ENCODE results near the gene DFFA.
"Not testable (repeated sequence)": the region's sequence is repeated elsewhere in the genome, so short reads cannot be mapped to it uniquely, and the experiment has no call there.

DFFA gene

GRCh38 chr1:10457462-10457861 lies 14.9 kb downstream of the DFFA start:
- not testable (repeated sequence) for DNase-seq

GRCh38 chr1:10456661-10457060 lies 15.7 kb downstream of the DFFA start:
- DNase-seq: no peak

GRCh38 chr1:10456048-10456447 lies 16.3 kb downstream of the DFFA start:
- no peak for DNase-seq

GRCh38 chr1:10451287-10451686 lies 21.0 kb downstream of the DFFA start:
- no peak for DNase-seq

GRCh38 chr1:10450836-10451235 lies 21.5 kb downstream of the DFFA start:
- no peak for DNase-seq

- no peak for DNase-seq
Observed at GRCh38 chr1:10450156-10450814, 22.0 kb downstream of the DFFA start.

- no peak for DNase-seq
Observed at GRCh38 chr1:10449751-10450150, 22.6 kb downstream of the DFFA start, which contains the start of gene CORT. Gene CORT (plus strand): TSS chr1:10450031. CDS start chr1:10450224, 193 bp downstream.

GRCh38 chr1:10446790-10447422 lies 25.4 kb downstream of the DFFA start:
- no peak for DNase-seq

GRCh38 chr1:10444795-10445397 lies 27.4 kb downstream of the DFFA start:
- DNase-seq: no peak

- no peak for DNase-seq
Observed at GRCh38 chr1:10444248-10444647, 28.1 kb downstream of the DFFA start.

- DNase-seq: no peak
Observed at GRCh38 chr1:10440794-10441193, 31.5 kb downstream of the DFFA start.

- DNase-seq: no peak
Observed at GRCh38 chr1:10440305-10440704, 32.0 kb downstream of the DFFA start.

GRCh38 chr1:10438677-10439163 lies 33.6 kb downstream of the DFFA start:
- DNase-seq: no peak

- DNase-seq: no peak
Observed at GRCh38 chr1:10437052-10437451, 35.3 kb downstream of the DFFA start.

- no peak for DNase-seq
Observed at GRCh38 chr1:10434590-10434989, 37.7 kb downstream of the DFFA start.

GRCh38 chr1:10433790-10434189 lies 38.5 kb downstream of the DFFA start:
- no peak for DNase-seq

GRCh38 chr1:10432910-10433700 lies 39.2 kb downstream of the DFFA start:
- DNase-seq: no peak

- peak in 1 of 2 experiments; percentile 26 for DNase-seq
Observed at GRCh38 chr1:10431070-10431730, 41.1 kb downstream of the DFFA start.

GRCh38 chr1:10430216-10431069 lies 41.9 kb downstream of the DFFA start, which contains the start of gene CENPS:
Gene CENPS (plus strand): TSS chr1:10430433. CDS start chr1:10430518, 85 bp downstream.
- peak; percentile 65 to 81 for DNase-seq

GRCh38 chr1:10429868-10430215 lies 42.5 kb downstream of the DFFA start:
- no peak for DNase-seq

- no peak for DNase-seq
Observed at GRCh38 chr1:10428984-10429383, 43.3 kb downstream of the DFFA start.

GRCh38 chr1:10426535-10426848 lies 45.8 kb downstream of the DFFA start:
- DNase-seq: not testable (repeated sequence)
